ENCODE data around the gene ERO1B.
"Not testable (repeated sequence)": the region's sequence is repeated elsewhere in the genome, so short reads cannot be mapped to it uniquely, and the experiment has no call there.

ERO1B gene

GRCh38 chr1:236281654-236282424, at the start of gene ERO1B:
ERO1B (minus strand) TSS chr1:236281958; CDS start chr1:236281783, 175 bp downstream.
- peak; percentile 65 for DNase-seq

- not testable (repeated sequence) for DNase-seq
These were observed 49.7 kb upstream of the ERO1B start for GRCh38 chr1:236331412-236331811.

- no peak for DNase-seq
These were observed 44.7 kb upstream of the ERO1B start for GRCh38 chr1:236326432-236326831.

GRCh38 chr1:236325567-236325966, 43.8 kb upstream of the ERO1B start:
- DNase-seq = no peak

- no peak for DNase-seq
These were observed 42.2 kb upstream of the ERO1B start for GRCh38 chr1:236323819-236324411.

GRCh38 chr1:236322566-236323409, 41.0 kb upstream of the ERO1B start:
- no peak for DNase-seq

GRCh38 chr1:236321101-236321500, 39.3 kb upstream of the ERO1B start:
- DNase-seq = no peak

- no peak for DNase-seq
These were observed 38.9 kb upstream of the ERO1B start for GRCh38 chr1:236320671-236321070.

- DNase-seq = no peak
These were observed 38.5 kb upstream of the ERO1B start for GRCh38 chr1:236320214-236320613.

- DNase-seq = no peak
These were observed 34.7 kb upstream of the ERO1B start for GRCh38 chr1:236316437-236316836.

- no peak for DNase-seq
These were observed 33.8 kb upstream of the ERO1B start for GRCh38 chr1:236315518-236315917.

- no peak for DNase-seq
These were observed 33.3 kb upstream of the ERO1B start for GRCh38 chr1:236315092-236315491.

- not testable (repeated sequence) for DNase-seq
These were observed 32.3 kb upstream of the ERO1B start for GRCh38 chr1:236314050-236314449.

GRCh38 chr1:236313427-236313826, 31.7 kb upstream of the ERO1B start:
- no peak for DNase-seq

GRCh38 chr1:236311040-236311439, 29.3 kb upstream of the ERO1B start:
- DNase-seq = no peak

GRCh38 chr1:236308827-236309226, 27.1 kb upstream of the ERO1B start:
- DNase-seq = no peak

- no peak for DNase-seq
These were observed 25.7 kb upstream of the ERO1B start for GRCh38 chr1:236307435-236307834.

- no peak for DNase-seq
These were observed 22.9 kb upstream of the ERO1B start for GRCh38 chr1:236304682-236305081.

- DNase-seq = no peak
These were observed 21.9 kb upstream of the ERO1B start for GRCh38 chr1:236303675-236304074.

- no peak for DNase-seq
These were observed 21.2 kb upstream of the ERO1B start for GRCh38 chr1:236302941-236303340.

- DNase-seq = no peak
These were observed 20.2 kb upstream of the ERO1B start for GRCh38 chr1:236301958-236302335.

GRCh38 chr1:236301080-236301957, 19.6 kb upstream of the ERO1B start:
- no peak for DNase-seq

- DNase-seq = no peak
These were observed 15.4 kb upstream of the ERO1B start for GRCh38 chr1:236297161-236297560.

Measured in NCI-H1417 treated with DMSO at 0.1 percent for 48 hours (cell line).